Right forelimb (tissue), 1 donor: ENCODE measurements around the gene BLVRA.
"Not testable (repeated sequence)": the region's sequence is repeated elsewhere in the genome, so short reads cannot be mapped to it uniquely, and the experiment has no call there.

Experiments used
- DNase-seq: peaks from one replicate; pipeline ENCODE4 v3.0.0-alpha.2; 2018

The BLVRA gene

DNA sequence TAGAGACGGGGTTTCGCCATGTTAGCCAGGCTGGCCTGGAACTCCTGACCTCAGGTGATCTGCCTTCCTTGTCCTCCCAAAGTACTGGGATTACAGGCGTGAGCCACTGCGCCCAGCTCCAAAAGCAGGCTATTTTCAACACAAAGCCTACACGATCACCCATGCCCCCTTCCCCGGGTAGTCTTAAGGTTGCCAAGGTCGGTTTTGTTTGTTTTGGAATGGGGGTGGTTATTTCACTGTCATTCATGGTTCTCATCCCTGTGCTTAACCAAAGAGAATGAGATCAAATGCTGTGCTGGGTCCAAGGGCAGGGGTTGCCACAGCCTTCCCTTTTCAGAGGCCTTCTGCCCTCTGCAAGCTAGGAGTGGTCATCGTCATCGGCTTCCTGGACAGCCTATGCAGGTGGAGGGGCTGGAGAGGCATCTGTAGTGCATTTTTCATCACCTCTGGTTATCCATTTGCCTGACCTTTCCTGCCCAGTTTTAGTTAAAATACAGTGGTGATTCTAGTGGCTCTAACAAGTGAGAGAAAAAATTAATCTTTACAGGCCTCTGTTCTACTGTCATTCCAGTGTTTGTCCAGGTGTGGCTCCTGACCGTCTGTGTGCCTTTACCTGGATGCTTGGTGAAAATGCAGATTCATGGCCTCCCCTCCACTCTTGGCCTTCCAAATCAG, 11.4 kb downstream of the BLVRA start:
- no peak for DNase-seq

DNA sequence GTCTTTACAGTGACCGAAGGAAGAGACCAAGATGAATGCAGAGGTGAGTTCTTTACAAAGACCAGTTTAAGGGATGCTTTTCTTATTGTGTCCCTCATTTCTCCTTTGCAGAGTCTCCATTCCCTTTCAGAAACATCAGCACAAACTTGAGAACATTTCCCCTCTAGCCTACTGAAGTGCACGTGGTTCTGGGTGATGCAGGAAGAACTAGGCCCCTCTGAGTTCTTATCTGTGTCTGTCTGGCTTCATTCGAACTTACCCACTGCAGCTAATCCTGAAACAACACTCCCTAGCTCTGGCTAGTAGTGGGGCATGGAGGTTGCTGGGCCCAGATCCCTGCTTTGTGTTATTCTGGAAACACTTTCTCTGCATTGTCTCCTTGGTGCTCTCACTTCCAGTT, 12.6 kb downstream of the BLVRA start:
- DNase-seq: no peak

DNA sequence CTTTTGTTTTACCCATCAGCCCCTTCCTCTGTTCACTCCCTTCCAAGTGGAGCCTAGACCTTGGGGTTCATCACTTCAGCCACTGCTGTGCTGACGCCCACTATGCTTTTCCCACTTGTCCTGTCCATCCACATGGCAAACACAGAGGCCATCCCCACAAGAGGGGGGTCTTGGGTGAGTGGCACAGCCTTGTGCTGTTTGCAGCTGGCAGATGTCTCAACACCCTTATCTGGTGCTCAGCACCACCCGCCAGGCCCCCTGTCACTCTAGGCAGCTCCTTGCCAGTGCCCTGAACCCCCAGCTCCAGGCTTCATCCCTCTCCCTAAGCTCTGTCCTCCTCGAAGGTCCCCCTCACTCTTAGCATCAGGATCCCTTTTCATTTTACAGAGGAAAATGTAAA, 13.1 kb downstream of the BLVRA start:
- no peak for DNase-seq

DNA sequence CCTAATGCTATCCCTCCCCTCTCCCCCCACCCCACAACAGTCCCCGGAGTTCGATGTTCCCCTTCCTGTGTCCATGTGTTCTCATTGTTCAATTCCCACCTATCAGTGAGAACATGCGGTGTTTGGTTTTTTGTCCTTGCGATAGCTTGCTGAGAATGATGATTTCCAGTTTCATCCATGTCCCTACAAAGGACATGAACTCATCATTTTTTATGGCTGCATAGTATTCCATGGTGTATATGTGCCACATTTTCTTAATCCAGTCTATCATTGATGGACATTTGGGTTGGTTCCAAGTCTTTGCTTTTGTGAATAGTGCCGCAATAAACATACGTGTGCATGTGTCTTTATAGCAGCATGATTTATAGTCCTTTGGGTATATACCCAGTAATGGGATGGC, 14.8 kb downstream of the BLVRA start:
- not testable (repeated sequence) for DNase-seq

DNA sequence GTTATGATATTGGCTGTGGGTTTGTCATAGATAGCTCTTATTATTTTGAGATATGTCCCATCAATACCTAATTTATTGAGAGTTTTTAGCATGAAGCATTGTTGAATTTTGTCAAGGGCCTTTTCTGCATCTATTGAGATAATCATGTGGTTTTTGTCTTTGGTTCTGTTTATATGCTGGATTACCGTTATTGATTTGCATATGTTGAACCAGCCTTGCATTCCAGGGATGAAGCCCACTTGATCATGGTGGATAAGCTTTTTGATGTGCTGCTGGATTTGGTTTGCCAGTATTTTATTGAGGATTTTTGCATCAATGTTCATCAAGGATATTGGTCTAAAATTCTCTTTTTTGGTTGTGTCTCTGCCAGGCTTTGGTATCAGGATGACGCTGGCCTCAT, 16.8 kb downstream of the BLVRA start:
- DNase-seq: not testable (repeated sequence)

DNA sequence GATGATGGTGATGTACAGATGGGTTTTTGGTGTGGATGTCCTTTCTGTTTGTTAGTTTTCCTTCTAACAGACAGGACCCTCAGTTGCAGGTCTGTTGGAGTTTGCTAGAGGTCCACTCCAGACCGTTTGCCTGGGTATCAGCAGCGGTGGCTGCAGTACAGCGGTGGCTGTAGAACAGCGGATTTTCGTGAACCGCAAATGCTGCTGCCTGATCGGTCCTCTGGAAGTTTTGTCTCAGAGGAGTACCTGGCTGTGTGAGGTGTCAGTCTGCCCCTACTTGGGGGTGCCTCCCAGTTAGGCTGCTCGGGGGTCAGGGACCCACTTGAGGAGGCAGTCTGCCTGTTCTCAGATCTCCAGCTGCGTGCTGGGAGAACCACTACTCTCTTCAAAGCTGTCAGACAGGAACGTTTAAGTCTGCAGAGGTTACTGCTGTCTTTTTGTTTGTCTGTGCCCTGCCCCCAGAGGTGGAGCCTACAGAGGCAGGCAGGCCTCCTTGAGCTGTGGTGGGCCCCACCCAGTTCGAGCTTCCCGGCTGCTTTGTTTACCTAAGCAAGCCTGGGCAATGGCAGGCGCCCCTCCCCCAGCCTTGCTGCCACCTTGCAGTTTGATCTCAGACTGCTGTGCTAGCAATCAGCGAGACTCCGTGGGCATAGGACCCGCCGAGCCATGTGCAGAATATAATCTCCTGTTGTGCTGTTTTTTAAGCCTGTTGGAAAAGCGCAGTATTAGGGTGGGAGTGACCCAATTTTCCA, 20.0 kb downstream of the BLVRA start:
- not testable (repeated sequence) for DNase-seq

DNA sequence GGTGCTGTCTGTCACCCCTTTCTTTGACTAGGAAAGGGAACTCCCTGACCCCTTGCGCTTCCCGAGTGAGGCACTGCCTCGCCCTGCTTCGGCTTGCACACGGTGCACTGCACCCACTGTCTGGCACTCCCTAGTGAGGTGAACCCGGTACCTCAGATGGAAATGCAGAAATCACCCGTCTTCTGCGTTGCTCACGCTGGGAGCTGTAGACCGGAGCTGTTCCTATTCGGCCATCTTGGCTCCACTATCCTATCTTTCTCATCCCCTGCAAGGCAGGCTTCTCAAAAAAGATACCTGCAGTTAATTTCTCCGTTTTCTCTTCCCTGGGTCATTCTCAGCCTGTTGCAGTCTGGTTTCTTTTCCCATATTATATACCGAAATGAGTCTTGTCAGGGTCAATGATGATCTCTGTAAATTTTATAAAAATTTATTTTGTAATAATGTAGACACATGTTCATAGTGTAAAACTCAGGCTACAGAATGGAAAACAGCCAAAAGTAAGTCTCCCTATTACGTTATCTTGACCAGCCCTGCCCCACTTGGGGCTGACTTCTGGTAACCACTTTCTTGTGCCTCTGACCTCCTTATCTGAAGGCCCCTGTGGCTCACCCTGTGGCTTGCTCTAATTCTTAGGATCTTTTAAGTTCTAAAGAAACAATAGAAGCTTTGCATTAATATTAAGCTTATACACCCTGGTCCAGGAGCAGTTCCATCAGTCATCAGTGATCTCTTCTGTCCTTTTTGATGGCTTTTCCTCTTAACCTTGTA, 20.7 kb downstream of the BLVRA start:
- no peak for DNase-seq

DNA sequence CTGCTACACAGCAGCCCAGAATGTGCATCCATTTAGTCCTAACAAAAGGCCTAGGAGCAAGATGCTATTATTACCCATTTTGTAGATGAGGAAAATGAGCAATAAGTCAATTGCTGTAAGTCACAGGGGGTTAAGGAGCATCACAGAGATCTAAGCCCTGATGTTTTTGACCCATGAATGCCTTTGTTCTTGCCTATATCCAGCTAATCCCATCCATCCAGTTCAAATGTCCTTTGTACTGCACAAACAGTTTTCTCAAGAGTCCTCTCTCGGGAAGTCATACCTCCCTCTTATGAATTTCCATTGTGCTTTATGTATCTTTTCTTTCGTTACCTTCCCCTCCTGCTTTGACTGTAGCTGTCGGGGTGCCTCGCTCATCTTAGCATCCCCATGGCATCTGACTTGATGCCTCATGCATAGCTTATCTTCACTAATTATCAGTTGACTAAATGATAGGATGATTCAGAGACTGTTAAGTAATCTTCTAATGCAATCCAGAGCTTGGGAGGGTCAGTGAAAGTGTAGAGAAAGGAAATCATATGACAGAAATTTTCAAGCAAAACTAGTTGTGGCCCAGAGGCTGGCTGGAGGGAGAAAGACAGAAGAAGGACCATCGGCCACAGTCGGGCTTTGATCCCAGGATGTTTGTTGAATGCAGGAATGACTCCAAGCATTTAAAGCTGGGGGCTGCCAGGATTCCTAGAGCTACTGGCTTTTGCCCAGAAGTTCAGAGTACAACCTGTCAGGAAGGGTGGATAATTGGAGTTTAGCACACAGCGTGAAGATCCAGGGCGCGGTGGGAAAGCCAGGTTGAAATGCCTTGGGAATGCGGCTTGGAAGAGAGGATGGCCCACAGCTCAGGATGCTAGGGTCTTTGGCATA, 23.5 kb downstream of the BLVRA start:
- DNase-seq: no peak

DNA sequence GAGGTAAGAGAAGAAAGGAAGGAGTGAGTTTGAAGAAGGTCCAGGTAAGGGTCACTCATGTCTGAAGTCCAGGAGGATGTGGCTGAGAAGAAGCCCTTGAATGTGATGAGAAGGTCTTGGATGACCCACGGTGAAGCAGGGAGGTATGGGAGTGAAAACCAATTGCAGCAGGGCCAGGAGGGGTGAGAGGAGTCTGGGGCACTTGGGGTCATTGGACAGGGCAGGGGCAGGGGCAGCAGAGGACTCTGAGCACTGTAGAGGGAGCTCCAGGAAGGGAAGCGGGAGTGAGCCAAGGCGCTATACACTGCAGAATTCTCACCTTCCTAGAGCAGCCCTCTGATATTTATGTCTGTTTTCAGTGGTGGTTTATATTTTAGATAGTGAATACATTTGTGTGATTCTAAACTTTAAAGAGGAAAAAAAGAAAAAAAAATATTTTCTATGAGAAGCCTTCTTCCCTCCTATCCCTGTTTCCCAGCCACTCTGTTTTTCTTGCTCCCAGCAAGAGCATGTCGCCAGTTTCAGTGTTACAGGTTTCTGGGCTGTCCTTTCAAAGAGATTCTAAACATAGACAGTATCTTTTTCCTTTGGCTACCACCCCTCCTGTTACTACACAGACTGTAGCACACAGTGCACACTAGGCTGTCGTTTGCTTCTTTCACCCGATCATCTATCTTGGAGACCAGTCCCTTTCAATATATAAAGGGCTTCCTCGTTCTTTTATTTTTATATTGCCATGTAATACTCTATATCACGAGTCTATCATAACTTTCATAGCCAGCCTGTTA, 24.5 kb downstream of the BLVRA start:
- no peak for DNase-seq

DNA sequence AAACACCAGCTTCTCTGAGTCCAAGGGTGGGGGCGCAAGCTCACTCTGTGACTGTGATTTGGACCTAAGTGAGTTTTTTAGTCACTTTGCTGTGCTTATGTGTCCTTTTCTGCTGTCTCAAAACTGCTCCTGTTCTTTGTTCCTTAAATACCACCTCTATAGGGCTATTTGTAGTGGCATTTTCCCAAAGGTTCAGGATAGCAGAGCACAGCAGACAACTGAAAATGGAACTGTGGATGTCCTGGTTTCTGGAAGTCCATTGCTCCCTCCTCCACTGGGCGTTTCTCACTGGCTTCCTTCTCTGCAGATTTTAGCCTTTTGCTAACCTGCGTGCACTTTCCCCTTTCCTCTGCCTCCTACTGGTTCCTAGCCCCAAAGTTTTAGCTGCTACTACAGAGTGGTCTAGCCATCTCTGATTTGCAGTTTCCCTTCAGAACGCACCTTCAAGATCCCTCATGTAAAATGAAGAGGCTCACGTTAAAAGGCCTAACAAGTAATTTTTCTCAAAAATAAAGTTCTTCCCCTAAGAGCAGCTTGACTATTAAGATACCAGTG, 25.6 kb downstream of the BLVRA start:
- no peak for DNase-seq

DNA sequence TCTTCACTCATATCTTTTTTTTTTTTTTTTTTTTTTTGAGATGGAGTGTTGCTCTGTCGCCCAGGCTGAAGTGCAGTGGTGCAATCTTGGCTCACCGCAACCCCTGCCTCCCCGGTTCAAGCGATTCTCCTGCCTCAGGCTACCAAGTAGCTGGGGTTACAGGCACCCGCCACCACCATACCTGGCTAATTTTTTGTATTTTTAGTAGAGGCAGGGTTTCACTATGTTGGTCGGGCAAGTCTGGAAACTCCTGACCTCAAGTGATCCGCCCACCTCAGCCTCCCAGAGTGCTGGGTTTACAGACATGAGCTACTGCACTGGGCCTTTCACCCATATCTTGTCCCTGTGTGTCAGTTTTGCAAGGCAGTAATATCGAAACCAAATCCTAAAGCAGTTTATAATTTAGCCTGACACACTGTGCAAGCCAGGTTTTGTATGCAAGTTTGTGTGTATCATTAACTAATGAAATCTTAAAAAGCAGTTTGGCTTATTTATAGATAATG, 26.2 kb downstream of the BLVRA start:
- DNase-seq: not testable (repeated sequence)

DNA sequence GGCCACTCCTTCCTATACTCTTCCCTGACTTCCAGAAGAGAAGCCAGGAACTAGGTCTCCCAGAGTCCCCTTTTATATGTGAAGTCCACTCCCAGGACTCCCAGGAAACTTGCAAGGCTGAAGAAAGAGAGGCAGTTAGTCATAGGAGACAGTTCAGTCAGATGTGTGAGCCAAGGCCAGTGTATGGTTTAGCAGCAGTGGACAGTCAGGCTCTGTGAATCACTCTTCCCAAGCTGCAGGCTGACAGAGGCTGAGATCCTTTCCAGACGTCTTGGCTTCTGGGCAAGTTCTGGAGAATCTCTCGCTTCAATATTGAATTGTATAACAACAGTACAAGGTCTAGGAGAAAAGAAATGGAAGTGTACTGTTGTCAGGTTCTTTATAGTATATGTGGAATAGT, 26.9 kb downstream of the BLVRA start:
- no peak for DNase-seq

DNA sequence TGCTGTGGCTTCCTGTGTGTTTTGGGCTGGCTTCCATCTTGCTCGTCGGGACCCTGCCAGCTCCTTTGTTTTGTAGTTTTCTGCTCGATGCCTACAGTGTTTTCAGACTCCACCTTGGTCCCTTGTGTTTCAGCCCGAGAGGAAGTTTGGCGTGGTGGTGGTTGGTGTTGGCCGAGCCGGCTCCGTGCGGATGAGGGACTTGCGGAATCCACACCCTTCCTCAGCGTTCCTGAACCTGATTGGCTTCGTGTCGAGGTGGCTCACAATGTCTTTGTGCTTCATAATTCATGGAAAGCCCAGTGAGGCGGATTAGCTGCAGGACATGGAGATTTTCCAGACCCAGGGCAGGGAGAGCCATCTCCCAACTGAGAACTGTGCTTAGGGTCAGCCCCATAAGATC, 29.3 kb downstream of the BLVRA start:
- DNase-seq: no peak

DNA sequence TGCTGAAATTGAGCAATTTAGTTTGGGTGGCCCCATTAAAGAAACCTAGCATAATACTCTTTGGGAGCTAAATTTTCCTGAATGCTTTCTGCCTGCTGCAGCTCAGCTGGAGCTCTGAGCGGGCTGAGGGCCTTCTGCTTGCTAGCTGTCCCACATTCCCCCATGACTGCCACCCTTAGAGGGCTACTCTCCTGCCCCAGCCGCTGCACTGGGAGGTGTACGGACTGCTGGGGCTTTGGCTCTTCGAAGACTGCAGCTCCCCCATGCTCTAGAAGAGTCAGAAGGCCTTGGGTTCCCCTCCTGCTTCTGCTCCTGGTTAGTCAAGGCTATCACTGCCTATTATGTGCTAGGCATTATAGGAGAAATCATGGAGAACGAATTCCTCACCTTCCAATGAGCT, 31.5 kb downstream of the BLVRA start:
- DNase-seq: no peak

DNA sequence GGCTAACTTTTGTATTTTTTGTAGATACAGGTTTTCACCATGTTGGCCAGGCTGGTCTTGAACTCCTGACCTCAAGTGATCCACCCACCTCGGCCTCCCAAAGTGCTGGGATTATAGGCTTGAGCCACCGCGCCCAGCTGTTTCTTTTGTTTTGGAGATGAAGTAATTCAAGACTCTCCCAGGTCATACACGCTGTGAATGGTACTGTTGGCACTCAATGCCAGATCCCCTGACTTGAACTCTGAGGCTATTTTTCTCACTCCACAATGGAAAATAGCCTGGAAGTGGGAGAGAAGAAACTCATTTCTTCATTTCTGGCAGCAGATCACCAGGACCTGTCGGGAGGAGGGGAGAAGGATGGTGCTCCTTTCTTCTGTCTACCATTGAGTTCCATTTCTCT, 32.4 kb downstream of the BLVRA start:
- DNase-seq: no peak

DNA sequence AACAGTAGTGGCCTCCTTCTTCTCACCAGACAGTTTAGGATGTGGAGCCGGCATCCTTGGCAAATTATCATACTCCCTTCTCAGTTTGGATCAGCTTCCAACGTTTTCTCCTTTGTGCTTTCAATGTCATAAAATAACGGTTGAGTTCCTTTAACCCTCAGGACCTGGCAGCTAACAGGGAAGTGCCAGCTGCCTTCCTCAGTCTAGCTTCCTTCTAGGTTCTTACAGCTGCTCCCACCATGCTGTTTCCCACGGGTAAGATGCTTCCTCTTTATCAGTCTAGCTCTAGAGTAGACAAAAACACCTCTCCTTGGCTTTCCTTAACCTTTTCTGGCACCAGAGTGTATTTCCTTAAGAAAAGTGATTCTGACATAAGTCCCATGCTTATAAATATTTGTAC, 33.2 kb downstream of the BLVRA start:
- no peak for DNase-seq

DNA sequence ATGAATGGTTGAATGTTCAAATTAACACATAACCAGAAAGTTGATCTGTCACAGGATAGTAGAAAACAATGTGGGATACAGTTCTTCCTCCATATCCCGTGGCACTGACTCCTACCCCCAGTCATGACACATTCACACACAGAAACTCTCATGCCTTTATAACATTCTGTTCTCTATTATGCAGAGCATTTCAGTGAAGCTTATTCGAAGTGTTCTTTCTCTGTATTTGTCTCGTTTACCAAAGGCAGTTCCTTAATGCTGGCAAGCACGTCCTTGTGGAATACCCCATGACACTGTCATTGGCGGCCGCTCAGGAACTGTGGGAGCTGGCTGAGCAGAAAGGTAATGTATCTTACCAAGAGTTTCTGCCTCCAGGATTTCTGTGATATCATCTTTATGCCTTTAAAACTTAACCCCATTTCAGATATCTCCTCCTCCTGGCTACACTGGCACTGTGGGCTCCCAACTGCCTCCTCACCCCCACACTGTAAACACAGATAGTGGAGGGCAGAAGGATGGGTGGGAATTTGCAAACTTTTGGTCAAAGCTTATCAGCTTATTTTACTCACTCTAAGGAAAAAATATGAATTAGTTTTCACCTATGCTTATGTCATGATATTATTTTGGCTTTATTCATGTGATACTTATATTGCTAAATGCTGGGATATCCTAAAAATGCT, 34.1 kb downstream of the BLVRA start:
- no peak for DNase-seq

DNA sequence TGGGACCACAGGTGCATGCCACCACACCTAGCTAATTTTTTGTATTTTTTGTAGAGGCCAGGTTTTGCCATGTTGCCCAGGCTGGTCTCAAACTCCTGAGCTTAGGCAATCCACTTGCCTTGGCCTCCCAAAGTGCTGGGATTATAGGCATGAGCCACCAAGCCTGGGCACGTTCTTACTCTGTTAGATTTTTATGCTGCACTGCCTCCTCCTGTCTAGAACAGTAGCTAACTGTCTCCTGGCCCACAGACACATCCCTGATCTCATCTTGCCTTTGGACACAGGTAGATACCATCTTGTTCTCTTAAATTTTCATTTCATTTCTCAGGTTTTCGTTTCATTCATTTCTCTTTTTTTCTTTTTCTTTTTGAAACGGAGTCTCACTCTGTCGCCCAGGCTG, 41.1 kb downstream of the BLVRA start:
- no peak for DNase-seq

DNA sequence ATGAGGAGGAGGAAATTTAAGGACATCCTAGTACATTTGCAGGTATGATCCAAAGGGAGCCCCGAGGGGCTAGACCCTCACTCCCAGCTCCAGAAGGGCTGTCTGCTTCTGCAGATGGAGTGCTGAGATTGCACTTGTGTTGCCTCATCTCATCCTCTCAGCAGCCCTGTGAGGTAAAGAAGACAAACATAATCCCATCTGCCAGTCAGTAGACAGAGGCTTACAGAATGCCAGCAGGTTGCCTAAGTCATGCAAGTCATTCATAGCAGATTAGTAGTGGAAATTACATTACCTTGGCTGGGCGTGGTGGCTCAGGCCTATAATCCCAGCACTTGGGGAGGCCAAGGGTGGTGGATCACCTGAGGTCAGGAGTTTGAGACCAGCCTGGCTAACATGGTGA, 45.4 kb downstream of the BLVRA start:
- DNase-seq: no peak

DNA sequence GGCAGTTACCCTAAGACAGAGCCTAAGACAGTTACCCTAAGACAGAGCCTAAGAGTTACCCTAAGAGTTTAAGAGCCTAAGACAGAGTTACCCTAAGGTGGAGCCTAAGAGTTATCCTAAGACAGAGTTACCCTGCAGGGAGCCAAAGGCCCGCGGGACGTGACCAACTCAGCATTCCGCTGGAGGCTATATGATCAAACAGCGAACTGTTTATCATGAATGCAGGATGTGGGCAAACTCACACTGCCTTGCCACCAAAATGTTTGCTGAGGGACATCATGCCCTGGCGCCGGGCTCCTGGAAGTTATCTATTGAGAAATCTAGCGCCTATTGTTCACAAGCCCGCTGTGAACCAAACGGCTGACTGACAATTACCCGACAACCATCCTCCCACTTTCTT, 49.9 kb downstream of the BLVRA start:
- DNase-seq: no peak
